ENCODE measurements around the gene HNF4A. TPM values are rescaled to one million over a fixed set of nuclear protein-coding genes. Genes with fewer than 3 reads are reported as not detected.
"Not testable (repeated sequence)": the region's sequence is repeated elsewhere in the genome, so short reads cannot be mapped to it uniquely, and the experiment has no call there.

Gene HNF4A
- total and polyA plus RNA-seq, 5 donors from 2014 or later = not detected

DNA sequence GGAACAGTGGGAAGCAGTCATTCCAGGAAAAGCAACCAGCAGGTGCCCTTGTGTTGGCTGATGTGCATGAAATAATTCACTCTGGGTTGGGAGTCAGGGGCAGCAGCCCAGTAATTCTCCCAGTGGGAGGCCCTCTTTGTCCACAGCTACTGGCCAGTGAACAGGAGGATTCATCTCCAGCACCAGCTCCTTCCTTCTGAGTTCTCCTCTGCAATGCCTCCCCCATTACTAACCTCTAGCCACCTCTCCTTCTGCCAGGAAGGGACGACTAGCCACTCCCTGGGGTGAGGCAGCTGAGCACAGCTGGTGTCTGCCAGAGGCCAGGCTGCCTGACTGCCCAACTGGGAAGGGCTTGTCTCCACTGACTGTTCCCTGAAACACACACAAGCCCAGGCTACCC lies 31.2 kb upstream of the HNF4A start:
- H3K4me3 ChIP-seq (ENCODE audit: low read depth, low read length) = no peak overlapping the region

DNA sequence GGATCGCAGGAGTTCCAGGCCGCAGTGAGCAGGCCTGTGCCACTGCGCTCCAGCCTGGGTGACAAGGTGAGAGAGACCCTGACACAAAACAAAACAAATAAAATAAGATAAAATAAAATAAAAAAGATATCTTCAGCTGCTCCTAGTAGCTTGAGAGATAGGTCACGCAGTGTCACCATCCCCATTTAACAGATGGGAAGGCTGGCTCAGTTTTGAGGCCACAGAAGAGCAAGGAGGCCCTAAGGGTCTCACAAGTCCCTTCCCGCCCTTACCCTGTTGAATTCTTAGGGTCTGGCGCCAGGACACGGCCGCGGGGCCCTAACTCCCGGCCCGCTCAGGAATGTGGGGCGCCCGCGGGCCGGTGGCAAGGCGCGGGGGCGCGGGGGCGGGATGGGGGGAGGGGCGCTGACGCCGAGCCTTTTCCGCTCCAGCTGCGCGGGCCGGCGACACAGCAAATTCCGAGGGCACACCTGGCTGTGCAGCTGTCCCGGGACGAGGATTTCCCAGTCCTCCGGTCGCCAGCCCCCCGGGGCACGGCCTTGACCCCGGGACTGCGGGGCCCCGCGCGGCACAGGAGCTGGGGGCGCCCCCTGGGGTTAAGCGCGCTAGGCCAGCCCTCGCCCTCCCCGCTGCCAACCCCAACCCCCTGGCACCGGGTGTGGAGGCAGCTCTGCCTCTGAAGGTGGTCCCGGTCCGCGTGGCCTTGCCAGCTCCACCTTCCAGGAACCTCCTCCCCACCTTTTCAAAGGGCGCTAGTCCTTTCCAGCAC lies 28.9 kb upstream of the HNF4A start:
- no peak overlapping the region for H3K4me3 ChIP-seq (ENCODE audit: low read depth, low read length)
- H3K27ac ChIP-seq (ENCODE audit: insufficient read depth, low read length, poor library complexity, severe bottlenecking) = no peak overlapping the region
- Mint-ChIP-seq H3K27me3 (peaks cover 19% of the 10 kb centered on the region), H3K36me3 (no peaks in the 10 kb centered on the region), H3K27ac (no peak overlapping the region), H3K4me3 (peak overlapping the region in 1 of 4 donors; percentile 68), H3K4me1 (peaks cover 0 to 4% (median 1%) of the 10 kb centered on the region in 4 donors), H3K9me3 (no peaks in the 10 kb centered on the region)
- peaks cover 7% of the 10 kb centered on the region for H3K4me1 ChIP-seq (ENCODE audit: control insufficient read depth, insufficient read depth, low read length, poor library complexity, severe bottlenecking)
- H3K27me3 ChIP-seq (ENCODE audit: control insufficient read depth, insufficient read depth, low read length) = peaks cover 3% of the 10 kb centered on the region
- ATAC-seq (ENCODE audit: low read depth in 2 of 2) = no peak
- DNase-seq = no peak
- H3K36me3 ChIP-seq (ENCODE audit: control insufficient read depth, insufficient read depth, low read length) = no peaks in the 10 kb centered on the region
- H3K9me3 ChIP-seq (ENCODE audit: control insufficient read depth in 2 of 2, low read length in 2 of 2) = no peaks in the 10 kb centered on the region

More for the DNA sequence above, 31.2 kb upstream of the HNF4A start:
- Histone ChIP-seq H3K27ac (ENCODE audit: insufficient read depth, low read length, poor library complexity, severe bottlenecking) (no peak overlapping the region), H3K4me1 (ENCODE audit: control insufficient read depth, insufficient read depth, low read length, poor library complexity, severe bottlenecking) (peaks cover 7% of the 10 kb centered on the region), H3K36me3 (ENCODE audit: control insufficient read depth, insufficient read depth, low read length) (no peaks in the 10 kb centered on the region), H3K9me3 (ENCODE audit: control insufficient read depth in 2 of 2, low read length in 2 of 2) (no peaks in the 10 kb centered on the region), H3K27me3 (ENCODE audit: control insufficient read depth, insufficient read depth, low read length) (peaks cover 5% of the 10 kb centered on the region)
- Mint-ChIP-seq H3K27me3 (peaks cover 27% of the 10 kb centered on the region), H3K4me3 (no peak overlapping the region), H3K4me1 (peaks cover 0 to 4% (median 1%) of the 10 kb centered on the region in 4 donors), H3K9me3 (no peaks in the 10 kb centered on the region), H3K27ac (no peak overlapping the region), H3K36me3 (no peaks in the 10 kb centered on the region)
- ATAC-seq (ENCODE audit: low read depth in 2 of 2) = no peak
- DNase-seq = no peak

DNA sequence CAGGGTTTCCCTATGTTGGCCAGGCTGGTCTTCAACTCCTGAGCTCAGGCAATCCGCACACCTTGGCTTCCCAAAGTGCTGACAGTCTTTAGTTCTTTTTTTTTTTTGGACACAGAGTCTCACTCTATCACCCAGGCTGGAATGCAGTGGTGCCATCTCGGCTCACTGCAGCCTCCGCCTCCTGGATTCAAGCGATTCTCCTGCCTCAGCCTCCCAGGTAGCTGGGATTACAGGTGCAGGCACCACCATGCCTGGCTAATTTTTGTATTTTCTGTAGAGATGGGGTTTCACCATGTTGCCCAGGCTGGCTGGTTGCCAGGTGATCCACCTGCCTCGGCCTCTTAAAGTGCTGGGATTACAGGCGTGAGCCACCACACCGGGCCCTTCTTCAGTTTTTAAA lies 27.8 kb upstream of the HNF4A start:
- not testable (repeated sequence) for H3K36me3 ChIP-seq (ENCODE audit: control insufficient read depth, insufficient read depth, low read length); H3K4me1 Mint-ChIP-seq; DNase-seq; H3K9me3 Mint-ChIP-seq; H3K36me3 Mint-ChIP-seq; H3K4me1 ChIP-seq (ENCODE audit: control insufficient read depth, insufficient read depth, low read length, poor library complexity, severe bottlenecking); H3K27me3 ChIP-seq (ENCODE audit: control insufficient read depth, insufficient read depth, low read length); H3K27ac ChIP-seq (ENCODE audit: insufficient read depth, low read length, poor library complexity, severe bottlenecking); H3K4me3 ChIP-seq (ENCODE audit: low read depth, low read length); H3K9me3 ChIP-seq (ENCODE audit: control insufficient read depth in 2 of 2, low read length in 2 of 2); ATAC-seq (ENCODE audit: low read depth in 2 of 2)
- peak overlapping the region in 2 of 4 donors; percentile 48 to 52 for H3K4me3 Mint-ChIP-seq
- peaks cover 19% of the 10 kb centered on the region for H3K27me3 Mint-ChIP-seq
- H3K27ac Mint-ChIP-seq = peak overlapping the region in 2 of 3 donors; percentile 12 to 77

DNA sequence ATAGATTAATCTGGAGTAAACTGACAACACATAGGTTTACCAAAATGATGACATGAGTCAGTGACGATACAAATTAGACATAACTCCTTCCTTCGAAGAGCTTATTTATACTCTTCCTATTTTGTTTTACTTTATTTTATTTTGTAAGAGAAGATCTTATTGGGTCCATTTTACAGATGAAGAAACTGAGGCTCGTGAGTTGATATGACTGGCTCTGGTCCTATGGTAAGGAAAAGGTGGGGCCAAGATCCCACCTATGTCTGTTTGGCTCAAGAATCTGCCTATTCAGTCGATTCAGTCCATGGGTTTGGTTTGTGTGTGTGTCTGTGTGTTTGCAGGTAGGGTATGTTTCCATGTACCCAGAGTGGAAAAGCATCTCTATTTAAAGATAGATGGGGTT lies 27.1 kb upstream of the HNF4A start:
- peak overlapping the region in 1 of 3 donors; percentile 77 for H3K27ac Mint-ChIP-seq
- no peak for DNase-seq
- H3K27me3 Mint-ChIP-seq = peaks cover 19% of the 10 kb centered on the region
- peaks cover 0 to 2% (median 0%) of the 10 kb centered on the region in 7 donors for H3K9me3 Mint-ChIP-seq
- no peaks in the 10 kb centered on the region for H3K36me3 Mint-ChIP-seq
- H3K4me1 Mint-ChIP-seq = peaks cover 0 to 4% (median 1%) of the 10 kb centered on the region in 4 donors
- no peak for ATAC-seq (ENCODE audit: low read depth in 2 of 2)
- Histone ChIP-seq H3K9me3 (ENCODE audit: control insufficient read depth in 2 of 2, low read length in 2 of 2) (no peaks in the 10 kb centered on the region), H3K36me3 (ENCODE audit: control insufficient read depth, insufficient read depth, low read length) (no peaks in the 10 kb centered on the region), H3K4me3 (ENCODE audit: low read depth, low read length) (no peak overlapping the region), H3K27ac (ENCODE audit: insufficient read depth, low read length, poor library complexity, severe bottlenecking) (no peak overlapping the region), H3K4me1 (ENCODE audit: control insufficient read depth, insufficient read depth, low read length, poor library complexity, severe bottlenecking) (peaks cover 7% of the 10 kb centered on the region), H3K27me3 (ENCODE audit: control insufficient read depth, insufficient read depth, low read length) (peaks cover 3% of the 10 kb centered on the region)
- H3K4me3 Mint-ChIP-seq = no peak overlapping the region

DNA sequence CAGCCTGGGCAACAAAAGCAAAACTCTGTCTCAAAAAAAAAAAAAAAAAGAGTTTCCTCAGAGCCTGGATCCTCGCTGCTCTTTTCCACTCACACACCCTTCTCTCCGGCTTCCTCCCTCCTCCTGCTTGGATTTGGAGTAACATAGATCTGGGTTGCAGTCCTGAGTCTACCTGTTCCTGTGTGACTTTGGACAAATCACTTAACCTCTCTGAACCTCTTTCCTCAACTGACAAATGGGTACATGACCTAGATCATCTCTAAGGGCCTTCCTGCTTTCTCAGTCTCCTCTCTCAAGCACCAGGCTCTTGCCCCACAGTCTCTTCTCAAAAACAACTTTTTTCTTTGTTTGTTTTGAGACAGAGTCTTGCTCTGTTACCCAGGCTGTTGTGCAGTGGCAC lies 24.3 kb upstream of the HNF4A start:
- H3K27me3 Mint-ChIP-seq = peaks cover 9% of the 10 kb centered on the region
- Histone ChIP-seq H3K27me3 (ENCODE audit: control insufficient read depth, insufficient read depth, low read length) (peaks cover 3% of the 10 kb centered on the region), H3K4me3 (ENCODE audit: low read depth, low read length) (no peak overlapping the region), H3K27ac (ENCODE audit: insufficient read depth, low read length, poor library complexity, severe bottlenecking) (no peak overlapping the region), H3K4me1 (ENCODE audit: control insufficient read depth, insufficient read depth, low read length, poor library complexity, severe bottlenecking) (peaks cover 7% of the 10 kb centered on the region), H3K36me3 (ENCODE audit: control insufficient read depth, insufficient read depth, low read length) (no peaks in the 10 kb centered on the region), H3K9me3 (ENCODE audit: control insufficient read depth in 2 of 2, low read length in 2 of 2) (no peaks in the 10 kb centered on the region)
- no peaks in the 10 kb centered on the region for H3K36me3 Mint-ChIP-seq
- ATAC-seq (ENCODE audit: low read depth in 2 of 2) (no peak), DNase-seq (no peak)
- H3K4me3 Mint-ChIP-seq = no peak overlapping the region
- no peak overlapping the region for H3K27ac Mint-ChIP-seq
- peaks cover 0 to 4% (median 1%) of the 10 kb centered on the region in 4 donors for H3K4me1 Mint-ChIP-seq
- H3K9me3 Mint-ChIP-seq = peaks cover 0 to 2% (median 0%) of the 10 kb centered on the region in 7 donors

DNA sequence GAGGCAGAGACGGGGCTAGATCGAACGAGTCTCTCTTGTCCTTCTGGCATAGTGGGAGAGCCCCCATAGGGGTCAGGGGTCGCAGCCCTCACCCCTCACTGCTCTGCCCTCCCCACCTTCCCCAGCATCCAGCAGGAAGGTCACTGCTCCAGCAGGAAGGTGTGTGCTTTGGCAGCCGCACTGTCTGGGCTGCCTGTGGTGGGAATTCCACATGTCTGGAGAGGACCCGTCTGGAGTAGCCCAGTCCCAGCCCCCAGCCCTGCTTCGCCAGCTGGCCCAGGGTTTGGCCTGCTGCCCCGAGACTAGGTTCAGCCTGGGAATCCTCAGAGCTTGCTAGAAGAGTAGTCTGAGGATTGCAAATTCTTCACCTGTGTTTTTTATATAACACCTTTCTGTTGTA lies 21.2 kb upstream of the HNF4A start:
- DNase-seq (no peak), ATAC-seq (ENCODE audit: low read depth in 2 of 2) (no peak)
- H3K9me3 ChIP-seq (ENCODE audit: control insufficient read depth in 2 of 2, low read length in 2 of 2) = no peaks in the 10 kb centered on the region
- peaks cover 0 to 2% (median 0%) of the 10 kb centered on the region in 4 donors for H3K4me1 Mint-ChIP-seq
- no peaks in the 10 kb centered on the region for H3K27me3 ChIP-seq (ENCODE audit: control insufficient read depth, insufficient read depth, low read length)
- H3K36me3 ChIP-seq (ENCODE audit: control insufficient read depth, insufficient read depth, low read length) = no peaks in the 10 kb centered on the region
- H3K9me3 Mint-ChIP-seq = peaks cover 0 to 4% (median 0%) of the 10 kb centered on the region in 7 donors
- H3K4me3 ChIP-seq (ENCODE audit: low read depth, low read length) = no peak overlapping the region
- peaks cover 6% of the 10 kb centered on the region for H3K27me3 Mint-ChIP-seq
- no peaks in the 10 kb centered on the region for H3K36me3 Mint-ChIP-seq
- H3K4me3 Mint-ChIP-seq = no peak overlapping the region
- no peak overlapping the region for H3K27ac ChIP-seq (ENCODE audit: insufficient read depth, low read length, poor library complexity, severe bottlenecking)
- no peak overlapping the region for H3K27ac Mint-ChIP-seq
- no peaks in the 10 kb centered on the region for H3K4me1 ChIP-seq (ENCODE audit: control insufficient read depth, insufficient read depth, low read length, poor library complexity, severe bottlenecking)

DNA sequence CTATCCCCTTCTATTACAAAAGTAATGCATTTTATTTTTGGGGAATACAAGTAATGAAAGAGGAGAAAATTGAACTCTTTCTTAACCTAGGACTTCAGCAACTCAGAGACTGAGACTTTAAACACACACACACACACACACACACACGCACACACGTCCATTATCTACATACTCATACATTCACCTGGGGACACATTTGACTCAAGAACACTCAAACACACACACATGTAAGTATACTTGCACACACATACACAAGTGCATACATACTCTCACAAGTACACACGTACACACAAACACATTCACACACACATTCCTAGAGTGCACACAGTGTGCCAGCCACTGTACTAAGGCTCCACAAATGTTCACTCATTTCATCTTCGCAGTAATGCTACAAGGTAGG lies 20.8 kb upstream of the HNF4A start:
- ATAC-seq (ENCODE audit: low read depth in 2 of 2) = no peak
- Histone ChIP-seq H3K27me3 (ENCODE audit: control insufficient read depth, insufficient read depth, low read length) (no peaks in the 10 kb centered on the region), H3K4me3 (ENCODE audit: low read depth, low read length) (no peak overlapping the region), H3K4me1 (ENCODE audit: control insufficient read depth, insufficient read depth, low read length, poor library complexity, severe bottlenecking) (no peaks in the 10 kb centered on the region), H3K27ac (ENCODE audit: insufficient read depth, low read length, poor library complexity, severe bottlenecking) (no peak overlapping the region), H3K9me3 (ENCODE audit: control insufficient read depth in 2 of 2, low read length in 2 of 2) (no peaks in the 10 kb centered on the region), H3K36me3 (ENCODE audit: control insufficient read depth, insufficient read depth, low read length) (no peaks in the 10 kb centered on the region)
- Mint-ChIP-seq H3K4me3 (no peak overlapping the region), H3K27ac (no peak overlapping the region), H3K36me3 (no peaks in the 10 kb centered on the region), H3K4me1 (peaks cover 0 to 2% (median 0%) of the 10 kb centered on the region in 4 donors), H3K9me3 (peaks cover 0 to 4% (median 0%) of the 10 kb centered on the region in 7 donors), H3K27me3 (peaks cover 6% of the 10 kb centered on the region)
- DNase-seq = no peak

DNA sequence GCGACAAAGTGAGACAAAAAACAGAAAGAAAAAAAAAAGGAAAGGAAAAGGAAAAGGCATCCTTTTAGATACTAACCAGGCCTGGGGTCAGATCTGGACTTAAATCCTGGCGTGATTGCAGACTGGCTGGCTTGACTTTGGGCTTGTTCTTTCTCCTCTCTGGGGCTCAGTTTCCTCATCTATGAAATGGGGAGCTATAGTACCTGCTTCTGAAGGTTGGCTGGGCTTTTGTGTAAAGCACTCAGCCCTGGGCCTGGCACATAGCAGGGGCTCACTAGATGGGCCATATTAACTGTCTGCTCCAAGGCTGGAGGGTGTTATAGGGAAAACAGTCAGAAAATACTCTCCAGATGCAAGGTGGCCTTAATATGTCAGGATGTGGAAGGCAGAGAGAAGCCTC lies 19.8 kb upstream of the HNF4A start:
- Mint-ChIP-seq H3K27me3 (peaks cover 6% of the 10 kb centered on the region), H3K27ac (no peak overlapping the region), H3K9me3 (peaks cover 0 to 4% (median 0%) of the 10 kb centered on the region in 7 donors), H3K4me3 (no peak overlapping the region), H3K4me1 (peaks cover 0 to 2% (median 0%) of the 10 kb centered on the region in 4 donors), H3K36me3 (no peaks in the 10 kb centered on the region)
- no peaks in the 10 kb centered on the region for H3K36me3 ChIP-seq (ENCODE audit: control insufficient read depth, insufficient read depth, low read length)
- H3K9me3 ChIP-seq (ENCODE audit: control insufficient read depth in 2 of 2, low read length in 2 of 2) = no peaks in the 10 kb centered on the region
- no peak overlapping the region for H3K4me3 ChIP-seq (ENCODE audit: low read depth, low read length)
- ATAC-seq (ENCODE audit: low read depth in 2 of 2) = no peak
- no peak for DNase-seq
- no peaks in the 10 kb centered on the region for H3K27me3 ChIP-seq (ENCODE audit: control insufficient read depth, insufficient read depth, low read length)
- H3K4me1 ChIP-seq (ENCODE audit: control insufficient read depth, insufficient read depth, low read length, poor library complexity, severe bottlenecking) = no peaks in the 10 kb centered on the region
- H3K27ac ChIP-seq (ENCODE audit: insufficient read depth, low read length, poor library complexity, severe bottlenecking) = no peak overlapping the region
